ENCODE results near the gene CARM1. TPM values are rescaled to one million over a fixed set of nuclear protein-coding genes. Genes with fewer than 3 reads are reported as not detected.

Gene CARM1
- total and polyA plus RNA-seq, 2 of the 13 experiments (the other 11 are each of a cell fraction or from before 2014, with no cell fraction given) = 27.6 to 55.8 TPM

- TF ChIP-seq, protein P1, sequence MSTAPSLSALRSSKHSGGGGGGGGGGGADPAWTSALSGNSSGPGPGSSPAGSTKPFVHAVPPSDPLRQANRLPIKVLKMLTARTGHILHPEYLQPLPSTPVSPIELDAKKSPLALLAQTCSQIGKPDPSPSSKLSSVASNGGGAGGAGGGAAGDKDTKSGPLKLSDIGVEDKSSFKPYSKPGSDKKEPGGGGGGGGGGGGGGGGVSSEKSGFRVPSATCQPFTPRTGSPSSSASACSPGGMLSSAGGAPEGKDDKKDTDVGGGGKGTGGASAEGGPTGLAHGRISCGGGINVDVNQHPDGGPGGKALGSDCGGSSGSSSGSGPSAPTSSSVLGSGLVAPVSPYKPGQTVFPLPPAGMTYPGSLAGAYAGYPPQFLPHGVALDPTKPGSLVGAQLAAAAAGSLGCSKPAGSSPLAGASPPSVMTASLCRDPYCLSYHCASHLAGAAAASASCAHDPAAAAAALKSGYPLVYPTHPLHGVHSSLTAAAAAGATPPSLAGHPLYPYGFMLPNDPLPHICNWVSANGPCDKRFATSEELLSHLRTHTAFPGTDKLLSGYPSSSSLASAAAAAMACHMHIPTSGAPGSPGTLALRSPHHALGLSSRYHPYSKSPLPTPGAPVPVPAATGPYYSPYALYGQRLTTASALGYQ (CRISPR knock-in tag; IDR thresholded peaks at IDR 0.05) = 0 out of 2 replicates have a peak, but pooled peaks have one; percentile 48
- TF ChIP-seq KMT2B (CRISPR knock-in tag; IDR thresholded peaks at IDR 0.05) (peak; percentile 43; the same call in 1 of the 2 replicates), RBAK (CRISPR knock-in tag; IDR thresholded peaks at IDR 0.05) (0 out of 2 replicates have a peak, but pooled peaks have one; percentile 18), ATF7-NPFF (CRISPR knock-in tag; IDR thresholded peaks at IDR 0.05; ENCODE audit: low read depth) (no peak; the same call in 1 of the 2 replicates), ZNF17 (CRISPR knock-in tag; IDR thresholded peaks at IDR 0.05) (no peak), ZBTB39 (CRISPR knock-in tag; IDR thresholded peaks at IDR 0.05) (no peak), SMARCC2 (IDR thresholded peaks at IDR 0.05) (no peak), USF2 (IDR thresholded peaks at IDR 0.05; ENCODE audit: low read depth, low read length) (no peak), USF2 (CRISPR knock-in tag; IDR thresholded peaks at IDR 0.05; ENCODE audit: borderline replicate concordance) (no peak), ZNF451 (CRISPR knock-in tag; IDR thresholded peaks at IDR 0.05) (peak; percentile 61; the same call in 1 of the 2 replicates), ZNF431 (CRISPR knock-in tag; IDR thresholded peaks at IDR 0.05; ENCODE audit: borderline replicate concordance, low read depth) (no peak), REL (CRISPR knock-in tag; conservative IDR thresholded peaks at IDR 0.05) (peak; percentile 50; the same call in 1 of the 2 replicates), ZNF496 (CRISPR knock-in tag; IDR thresholded peaks at IDR 0.05; ENCODE audit: insufficient replicate concordance) (no peak), MXI1 (IDR thresholded peaks at IDR 0.05; ENCODE audit: borderline replicate concordance, low read depth, low read length) (0 out of 3 replicates have a peak, but pooled peaks have one; percentile 8)
- TF ChIP-seq, protein P2, sequence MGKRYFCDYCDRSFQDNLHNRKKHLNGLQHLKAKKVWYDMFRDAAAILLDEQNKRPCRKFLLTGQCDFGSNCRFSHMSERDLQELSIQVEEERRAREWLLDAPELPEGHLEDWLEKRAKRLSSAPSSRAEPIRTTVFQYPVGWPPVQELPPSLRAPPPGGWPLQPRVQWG (CRISPR knock-in tag; IDR thresholded peaks at IDR 0.05; ENCODE audit: borderline replicate concordance, low read depth) = no peak
- TF ChIP-seq, protein P3, sequence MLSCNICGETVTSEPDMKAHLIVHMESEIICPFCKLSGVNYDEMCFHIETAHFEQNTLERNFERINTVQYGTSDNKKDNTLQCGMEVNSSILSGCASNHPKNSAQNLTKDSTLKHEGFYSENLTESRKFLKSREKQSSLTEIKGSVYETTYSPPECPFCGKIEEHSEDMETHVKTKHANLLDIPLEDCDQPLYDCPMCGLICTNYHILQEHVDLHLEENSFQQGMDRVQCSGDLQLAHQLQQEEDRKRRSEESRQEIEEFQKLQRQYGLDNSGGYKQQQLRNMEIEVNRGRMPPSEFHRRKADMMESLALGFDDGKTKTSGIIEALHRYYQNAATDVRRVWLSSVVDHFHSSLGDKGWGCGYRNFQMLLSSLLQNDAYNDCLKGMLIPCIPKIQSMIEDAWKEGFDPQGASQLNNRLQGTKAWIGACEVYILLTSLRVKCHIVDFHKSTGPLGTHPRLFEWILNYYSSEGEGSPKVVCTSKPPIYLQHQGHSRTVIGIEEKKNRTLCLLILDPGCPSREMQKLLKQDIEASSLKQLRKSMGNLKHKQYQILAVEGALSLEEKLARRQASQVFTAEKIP (CRISPR knock-in tag; IDR thresholded peaks at IDR 0.05; ENCODE audit: borderline replicate concordance) = no peak
- TF ChIP-seq, protein P4, sequence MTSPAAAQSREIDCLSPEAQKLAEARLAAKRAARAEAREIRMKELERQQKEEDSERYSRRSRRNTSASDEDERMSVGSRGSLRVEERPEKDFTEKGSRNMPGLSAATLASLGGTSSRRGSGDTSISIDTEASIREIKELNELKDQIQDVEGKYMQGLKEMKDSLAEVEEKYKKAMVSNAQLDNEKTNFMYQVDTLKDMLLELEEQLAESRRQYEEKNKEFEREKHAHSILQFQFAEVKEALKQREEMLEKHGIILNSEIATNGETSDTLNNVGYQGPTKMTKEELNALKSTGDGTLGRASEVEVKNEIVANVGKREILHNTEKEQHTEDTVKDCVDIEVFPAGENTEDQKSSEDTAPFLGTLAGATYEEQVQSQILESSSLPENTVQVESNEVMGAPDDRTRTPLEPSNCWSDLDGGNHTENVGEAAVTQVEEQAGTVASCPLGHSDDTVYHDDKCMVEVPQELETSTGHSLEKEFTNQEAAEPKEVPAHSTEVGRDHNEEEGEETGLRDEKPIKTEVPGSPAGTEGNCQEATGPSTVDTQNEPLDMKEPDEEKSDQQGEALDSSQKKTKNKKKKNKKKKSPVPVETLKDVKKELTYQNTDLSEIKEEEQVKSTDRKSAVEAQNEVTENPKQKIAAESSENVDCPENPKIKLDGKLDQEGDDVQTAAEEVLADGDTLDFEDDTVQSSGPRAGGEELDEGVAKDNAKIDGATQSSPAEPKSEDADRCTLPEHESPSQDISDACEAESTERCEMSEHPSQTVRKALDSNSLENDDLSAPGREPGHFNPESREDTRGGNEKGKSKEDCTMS (CRISPR knock-in tag; conservative IDR thresholded peaks at IDR 0.05) = no peak
Measured at GRCh38 chr19:10835754-10836478, 35.4 kb upstream of the CARM1 start, which contains the start of gene TMED1 (continued).
